Lower leg skin (tissue), 3 donors: ENCODE measurements around the gene CRISPLD2.

Source experiments
- POLR2A ChIP-seq, 2 donors: fragments of 450-650 bp; IDR thresholded peaks; one replicate each; pipeline ENCODE4 v1.6.1; 2016 to 2017; ENCODE audit warnings: antibody characterized with exemption in 2 of 2, mild to moderate bottlenecking in 1 of 2, moderate library complexity in 1 of 2
- TF ChIP-seq, protein P1 (sequence below), 3 donors: fragments of 450-650 bp; IDR thresholded peaks; one replicate each; pipeline ENCODE4 v1.5.1; 2016; ENCODE audit warnings: antibody characterized with exemption in 3 of 3, mild to moderate bottlenecking in 3 of 3, moderate library complexity in 2 of 3

DNA sequence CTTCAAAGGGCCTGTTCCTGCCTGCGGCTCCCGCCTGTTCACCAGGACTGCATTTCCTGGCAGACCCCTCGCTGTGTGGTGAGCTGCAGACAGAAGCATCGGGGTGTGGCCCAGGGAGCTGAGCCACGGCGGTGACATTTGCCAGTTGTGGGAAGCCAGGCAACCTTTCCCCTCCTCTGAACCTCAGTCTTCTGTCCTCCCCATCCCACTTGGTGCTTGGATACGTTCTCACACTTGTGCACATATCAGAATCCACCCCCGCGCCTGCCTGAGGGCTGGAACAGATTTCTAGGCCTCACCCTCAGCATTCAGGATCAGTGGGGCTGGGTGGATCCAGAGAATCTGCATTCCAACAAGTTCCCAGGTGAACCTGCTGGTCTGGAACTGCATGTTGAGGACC, 63.5 kb downstream of the CRISPLD2 start:
- TF ChIP-seq, protein P1, sequence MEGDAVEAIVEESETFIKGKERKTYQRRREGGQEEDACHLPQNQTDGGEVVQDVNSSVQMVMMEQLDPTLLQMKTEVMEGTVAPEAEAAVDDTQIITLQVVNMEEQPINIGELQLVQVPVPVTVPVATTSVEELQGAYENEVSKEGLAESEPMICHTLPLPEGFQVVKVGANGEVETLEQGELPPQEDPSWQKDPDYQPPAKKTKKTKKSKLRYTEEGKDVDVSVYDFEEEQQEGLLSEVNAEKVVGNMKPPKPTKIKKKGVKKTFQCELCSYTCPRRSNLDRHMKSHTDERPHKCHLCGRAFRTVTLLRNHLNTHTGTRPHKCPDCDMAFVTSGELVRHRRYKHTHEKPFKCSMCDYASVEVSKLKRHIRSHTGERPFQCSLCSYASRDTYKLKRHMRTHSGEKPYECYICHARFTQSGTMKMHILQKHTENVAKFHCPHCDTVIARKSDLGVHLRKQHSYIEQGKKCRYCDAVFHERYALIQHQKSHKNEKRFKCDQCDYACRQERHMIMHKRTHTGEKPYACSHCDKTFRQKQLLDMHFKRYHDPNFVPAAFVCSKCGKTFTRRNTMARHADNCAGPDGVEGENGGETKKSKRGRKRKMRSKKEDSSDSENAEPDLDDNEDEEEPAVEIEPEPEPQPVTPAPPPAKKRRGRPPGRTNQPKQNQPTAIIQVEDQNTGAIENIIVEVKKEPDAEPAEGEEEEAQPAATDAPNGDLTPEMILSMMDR (IDR thresholded peaks at IDR 0.05) = no peak
- no peak for TF ChIP-seq POLR2A (IDR thresholded peaks at IDR 0.05)
